Breast epithelium (tissue), 3 donors: ENCODE data around the gene EIF3A.

Experiments
- CTCF ChIP-seq, 3 donors: fragments of 450-650 bp; IDR thresholded peaks; one replicate each; pipeline ENCODE4 v1.5.1; 2016 to 2017; ENCODE audit warnings: antibody characterized with exemption in 3 of 3, mild to moderate bottlenecking in 3 of 3, moderate library complexity in 3 of 3
- POLR2A ChIP-seq: fragments of 450-650 bp; IDR thresholded peaks from one replicate; pipeline ENCODE4 v1.6.1; 2016; ENCODE audit warnings: antibody characterized with exemption, mild to moderate bottlenecking, moderate library complexity
- POLR2AphosphoS5 ChIP-seq, 3 donors: sonication (generic); formaldehyde crosslinking; IDR thresholded peaks; one replicate each; pipeline ENCODE4 v1.6.1; 2017; ENCODE audit warnings: antibody characterized with exemption in 3 of 3

- TF ChIP-seq CTCF (IDR thresholded peaks at IDR 0.05) = no peak
- no peak for TF ChIP-seq POLR2A
- no peak for TF ChIP-seq POLR2AphosphoS5 (IDR thresholded peaks at IDR 0.05)
These were observed 10.4 kb upstream of the EIF3A start for GRCh38 chr10:119090968-119091367.
